ENCODE data around the gene ABCA1. TPM values are rescaled to one million over a fixed set of nuclear protein-coding genes. Genes with fewer than 3 reads are reported as not detected.

Gene ABCA1
- total RNA-seq, 1 experiment from 2014 or later, result 0.69 TPM

DNA sequence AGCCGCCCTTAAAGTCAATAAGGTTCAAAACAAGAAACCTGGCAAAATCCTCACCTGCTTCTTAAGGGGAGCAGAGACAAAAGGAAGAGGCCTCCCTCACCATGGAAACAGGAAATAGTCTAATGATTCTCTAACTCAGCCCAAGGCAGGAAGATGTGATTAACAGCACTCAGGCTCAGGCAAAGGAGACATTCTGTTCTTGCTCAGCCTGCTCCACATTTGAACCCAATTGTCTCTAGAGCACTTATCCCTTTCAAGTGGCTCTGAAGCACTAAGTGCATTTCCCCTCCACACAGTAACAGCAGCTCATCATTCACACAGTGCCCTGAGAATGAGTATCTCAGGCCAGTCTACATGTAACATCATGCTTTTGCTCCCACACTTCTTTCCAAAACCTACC lies 91.7 kb downstream of the ABCA1 start:
- no peaks in the 10 kb centered on the region for H3K27me3 ChIP-seq (replicated peaks; ENCODE audit: insufficient read depth, low read depth, low read length, poor library complexity)
- intact Hi-C loops (cut with micrococcal nuclease; ENCODE audit: unreplicated experiment), result no loop called here
- no peaks in the 10 kb centered on the region for H3K9me3 ChIP-seq (ENCODE audit: low read depth, low read length, poor library complexity, severe bottlenecking)
- POLR2A ChIA-PET (ENCODE audit: low non-redundant PET), result no interaction called here
- DNase-seq (ENCODE audit: low spot score), result peak; percentile 57
- no peak overlapping the region for H3K27ac ChIP-seq (ENCODE audit: low read depth, low read length, poor library complexity, severe bottlenecking)
- peaks cover 12% of the 10 kb centered on the region for H3K4me1 ChIP-seq (ENCODE audit: insufficient read depth, low read length, poor library complexity, severe bottlenecking)
- BruUV-seq (replicated peaks), result no TSS peak
- no peak overlapping the region for H3K4me3 ChIP-seq (ENCODE audit: low read depth, low read length, poor library complexity, severe bottlenecking)
- no peaks in the 10 kb centered on the region for H3K36me3 ChIP-seq (ENCODE audit: insufficient read depth, low read length, poor library complexity, severe bottlenecking)
- TF ChIP-seq, protein P1, sequence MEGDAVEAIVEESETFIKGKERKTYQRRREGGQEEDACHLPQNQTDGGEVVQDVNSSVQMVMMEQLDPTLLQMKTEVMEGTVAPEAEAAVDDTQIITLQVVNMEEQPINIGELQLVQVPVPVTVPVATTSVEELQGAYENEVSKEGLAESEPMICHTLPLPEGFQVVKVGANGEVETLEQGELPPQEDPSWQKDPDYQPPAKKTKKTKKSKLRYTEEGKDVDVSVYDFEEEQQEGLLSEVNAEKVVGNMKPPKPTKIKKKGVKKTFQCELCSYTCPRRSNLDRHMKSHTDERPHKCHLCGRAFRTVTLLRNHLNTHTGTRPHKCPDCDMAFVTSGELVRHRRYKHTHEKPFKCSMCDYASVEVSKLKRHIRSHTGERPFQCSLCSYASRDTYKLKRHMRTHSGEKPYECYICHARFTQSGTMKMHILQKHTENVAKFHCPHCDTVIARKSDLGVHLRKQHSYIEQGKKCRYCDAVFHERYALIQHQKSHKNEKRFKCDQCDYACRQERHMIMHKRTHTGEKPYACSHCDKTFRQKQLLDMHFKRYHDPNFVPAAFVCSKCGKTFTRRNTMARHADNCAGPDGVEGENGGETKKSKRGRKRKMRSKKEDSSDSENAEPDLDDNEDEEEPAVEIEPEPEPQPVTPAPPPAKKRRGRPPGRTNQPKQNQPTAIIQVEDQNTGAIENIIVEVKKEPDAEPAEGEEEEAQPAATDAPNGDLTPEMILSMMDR (conservative IDR thresholded peaks at IDR 0.05; ENCODE audit: low read depth, low read length), result no peak
- TF ChIP-seq EZH2 (IDR thresholded peaks at IDR 0.05; ENCODE audit: borderline replicate concordance, low read depth, low read length, poor library complexity, severe bottlenecking), result no peak
- CTCF ChIA-PET, result no interaction called here

DNA sequence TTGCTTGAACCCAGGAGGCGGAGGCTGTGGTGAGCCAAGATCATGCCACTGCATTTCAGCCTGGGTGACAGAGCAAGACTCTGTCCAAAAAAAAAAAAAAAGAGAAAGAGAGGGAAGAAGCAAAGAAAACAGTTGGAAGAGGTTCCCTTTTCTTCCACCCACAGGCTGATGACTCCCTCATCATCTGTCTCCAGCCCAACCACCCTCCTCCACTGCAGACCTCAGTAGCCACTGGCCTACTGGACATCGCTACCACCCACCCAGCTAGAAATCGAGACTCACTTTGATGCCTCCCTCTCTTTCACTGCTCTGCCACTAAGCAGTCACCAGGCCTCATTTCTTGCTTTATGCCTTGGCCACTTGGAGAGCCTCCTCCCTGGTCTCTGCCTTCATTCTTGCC lies 92.8 kb downstream of the ABCA1 start:
- H3K27me3 ChIP-seq (replicated peaks; ENCODE audit: insufficient read depth, low read depth, low read length, poor library complexity), result no peaks in the 10 kb centered on the region
- no peaks in the 10 kb centered on the region for H3K36me3 ChIP-seq (ENCODE audit: insufficient read depth, low read length, poor library complexity, severe bottlenecking)
- intact Hi-C loops (cut with micrococcal nuclease; ENCODE audit: unreplicated experiment), result no loop called here
- CTCF ChIA-PET, result no interaction called here
- H3K9me3 ChIP-seq (ENCODE audit: low read depth, low read length, poor library complexity, severe bottlenecking), result no peaks in the 10 kb centered on the region
- peaks cover 12% of the 10 kb centered on the region for H3K4me1 ChIP-seq (ENCODE audit: insufficient read depth, low read length, poor library complexity, severe bottlenecking)
- H3K27ac ChIP-seq (ENCODE audit: low read depth, low read length, poor library complexity, severe bottlenecking), result no peak overlapping the region
- TF ChIP-seq, protein P1 (conservative IDR thresholded peaks at IDR 0.05; ENCODE audit: low read depth, low read length), result no peak
- no peak for TF ChIP-seq EZH2 (IDR thresholded peaks at IDR 0.05; ENCODE audit: borderline replicate concordance, low read depth, low read length, poor library complexity, severe bottlenecking)
- H3K4me3 ChIP-seq (ENCODE audit: low read depth, low read length, poor library complexity, severe bottlenecking), result no peak overlapping the region
- POLR2A ChIA-PET (ENCODE audit: low non-redundant PET), result interaction anchor here (0.7 kb wide), 1 partner anchor 1272 kb away, joined by 4 read pairs; no protein-coding TSS in a partner anchor
- no peak for DNase-seq (ENCODE audit: low spot score)
- no TSS peak for BruUV-seq (replicated peaks)

DNA sequence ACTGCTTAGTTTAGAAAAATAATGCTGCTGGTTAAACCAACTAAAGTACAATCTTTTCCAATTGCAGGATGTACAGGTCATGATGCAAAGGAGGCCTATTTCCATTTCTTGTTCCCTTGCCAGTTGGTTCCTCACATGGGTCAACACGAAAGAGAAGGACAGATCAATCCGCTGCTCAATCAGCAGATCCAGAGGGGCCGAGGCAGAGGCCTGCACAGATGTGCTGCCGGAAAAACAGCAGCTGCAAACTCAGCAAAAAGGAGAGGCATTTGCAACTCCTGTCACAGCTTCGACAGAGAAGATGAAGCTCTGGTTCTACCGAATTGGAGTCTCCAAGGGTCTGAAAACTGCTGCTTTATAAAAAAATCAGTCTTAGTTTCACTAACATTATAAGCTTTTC lies 94.3 kb downstream of the ABCA1 start:
- no peaks in the 10 kb centered on the region for H3K9me3 ChIP-seq (ENCODE audit: low read depth, low read length, poor library complexity, severe bottlenecking)
- no peaks in the 10 kb centered on the region for H3K27me3 ChIP-seq (replicated peaks; ENCODE audit: insufficient read depth, low read depth, low read length, poor library complexity)
- ChIA-PET POLR2A (ENCODE audit: low non-redundant PET) (no interaction called here), CTCF (no interaction called here)
- no peak overlapping the region for H3K27ac ChIP-seq (ENCODE audit: low read depth, low read length, poor library complexity, severe bottlenecking)
- H3K4me1 ChIP-seq (ENCODE audit: insufficient read depth, low read length, poor library complexity, severe bottlenecking), result peaks cover 12% of the 10 kb centered on the region
- no peak for TF ChIP-seq EZH2 (IDR thresholded peaks at IDR 0.05; ENCODE audit: borderline replicate concordance, low read depth, low read length, poor library complexity, severe bottlenecking)
- TF ChIP-seq, protein P1 (conservative IDR thresholded peaks at IDR 0.05; ENCODE audit: low read depth, low read length), result no peak
- no TSS peak for BruUV-seq (replicated peaks)
- no peak for DNase-seq (ENCODE audit: low spot score)
- no peaks in the 10 kb centered on the region for H3K36me3 ChIP-seq (ENCODE audit: insufficient read depth, low read length, poor library complexity, severe bottlenecking)
- intact Hi-C loops (cut with micrococcal nuclease; ENCODE audit: unreplicated experiment), result no loop called here
- no peak overlapping the region for H3K4me3 ChIP-seq (ENCODE audit: low read depth, low read length, poor library complexity, severe bottlenecking)
